HEK293 (cell line): Measurements from ENCODE around the gene CA6.

Source experiments
- CTCF ChIP-seq: fragments of 450-650 bp; formaldehyde crosslinking; IDR thresholded peaks from 2 replicates; pipeline ENCODE4 v1.5.1; 2016; ENCODE audit warnings: missing biosample characterization, missing genetic modification characterization
- ELK4 ChIP-seq: IDR thresholded peaks from 2 replicates; pipeline ENCODE4 v1.6.1; 2011; ENCODE audit warnings: mild to moderate bottlenecking, low read depth, low read length, borderline replicate concordance
- OSR2 ChIP-seq: fragments of 450-650 bp; formaldehyde crosslinking; IDR thresholded peaks from 2 replicates; pipeline ENCODE4 v1.5.1; 2016; ENCODE audit warnings: missing biosample characterization, missing genetic modification characterization
- YY1 ChIP-seq: fragments of 450-650 bp; formaldehyde crosslinking; IDR thresholded peaks from 2 replicates; pipeline ENCODE4 v1.5.1; 2018; ENCODE audit warnings: missing biosample characterization, missing genetic modification characterization
- ZBTB20 ChIP-seq: fragments of 450-650 bp; formaldehyde crosslinking; IDR thresholded peaks from 2 replicates; pipeline ENCODE4 v1.5.1; 2016; ENCODE audit warnings: missing biosample characterization, missing genetic modification characterization
- ZBTB7A ChIP-seq: fragments of 450-650 bp; formaldehyde crosslinking; IDR thresholded peaks from 2 replicates; pipeline ENCODE4 v1.5.1; 2016; ENCODE audit warnings: low read depth, missing biosample characterization, missing genetic modification characterization
- ZNF175 ChIP-seq: fragments of 450-650 bp; formaldehyde crosslinking; IDR thresholded peaks from 2 replicates; pipeline ENCODE4 v1.5.1; 2016; ENCODE audit warnings: missing biosample characterization, missing genetic modification characterization
- ZNF416 ChIP-seq: fragments of 450-650 bp; formaldehyde crosslinking; IDR thresholded peaks from 2 replicates; pipeline ENCODE4 v1.5.1; 2016; ENCODE audit warnings: missing biosample characterization, missing genetic modification characterization
- ZNF48 ChIP-seq: fragments of 450-650 bp; formaldehyde crosslinking; IDR thresholded peaks from 2 replicates; pipeline ENCODE4 v1.5.1; 2016; ENCODE audit warnings: missing biosample characterization, missing genetic modification characterization
- ZNF510 ChIP-seq: fragments of 450-650 bp; formaldehyde crosslinking; IDR thresholded peaks from 2 replicates; pipeline ENCODE4 v1.5.1; 2018; ENCODE audit warnings: mild to moderate bottlenecking, missing genetic modification characterization, missing biosample characterization; ENCODE audit not compliant: insufficient replicate concordance
- ZNF555 ChIP-seq: fragments of 450-650 bp; formaldehyde crosslinking; conservative IDR thresholded peaks from 2 replicates; pipeline ENCODE4 v1.5.1; 2017; ENCODE audit warnings: missing biosample characterization, mild to moderate bottlenecking, missing genetic modification characterization, inconsistent platforms
- TF ChIP-seq, protein P1 (sequence below): fragments of 450-650 bp; formaldehyde crosslinking; IDR thresholded peaks from 2 replicates; pipeline ENCODE4 v1.5.1; 2016; ENCODE audit warnings: missing biosample characterization, missing genetic modification characterization
- TF ChIP-seq, protein P2 (sequence below): fragments of 450-650 bp; formaldehyde crosslinking; IDR thresholded peaks from 2 replicates; pipeline ENCODE4 v1.5.1; 2016; ENCODE audit warnings: missing biosample characterization, missing genetic modification characterization
- TF ChIP-seq, protein P3 (sequence below): fragments of 450-650 bp; formaldehyde crosslinking; IDR thresholded peaks from 2 replicates; pipeline ENCODE4 v1.5.1; 2016; ENCODE audit warnings: missing biosample characterization, missing genetic modification characterization

GRCh38 chr1:8955406-8955805 lies 9.7 kb downstream of the CA6 start:
- TF ChIP-seq CTCF (tag by site-specific recombination) (no peak), ZNF555 (tag by site-specific recombination) (no peak), ZBTB7A (tag by site-specific recombination) (no peak), OSR2 (tag by site-specific recombination) (no peak), ZNF175 (no peak), YY1 (tag by site-specific recombination) (no peak), ZNF48 (tag by site-specific recombination) (no peak), ZNF416 (tag by site-specific recombination) (no peak), ELK4 (no peak), ZBTB20 (tag by site-specific recombination) (no peak), ZNF510 (tag by site-specific recombination) (no peak)
- TF ChIP-seq, protein P1, sequence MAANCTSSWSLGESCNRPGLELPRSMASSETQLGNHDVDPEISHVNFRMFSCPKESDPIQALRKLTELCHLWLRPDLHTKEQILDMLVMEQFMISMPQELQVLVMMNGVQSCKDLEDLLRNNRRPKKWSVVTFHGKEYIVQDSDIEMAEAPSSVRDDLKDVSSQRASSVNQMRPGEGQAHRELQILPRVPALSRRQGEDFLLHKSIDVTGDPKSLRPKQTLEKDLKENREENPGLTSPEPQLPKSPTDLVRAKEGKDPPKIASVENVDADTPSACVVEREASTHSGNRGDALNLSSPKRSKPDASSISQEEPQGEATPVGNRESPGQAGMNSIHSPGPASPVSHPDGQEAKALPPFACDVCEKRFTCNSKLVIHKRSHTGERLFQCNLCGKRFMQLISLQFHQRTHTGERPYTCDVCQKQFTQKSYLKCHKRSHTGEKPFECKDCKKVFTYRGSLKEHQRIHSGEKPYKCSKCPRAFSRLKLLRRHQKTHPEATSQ = no peak
- TF ChIP-seq, protein P2, sequence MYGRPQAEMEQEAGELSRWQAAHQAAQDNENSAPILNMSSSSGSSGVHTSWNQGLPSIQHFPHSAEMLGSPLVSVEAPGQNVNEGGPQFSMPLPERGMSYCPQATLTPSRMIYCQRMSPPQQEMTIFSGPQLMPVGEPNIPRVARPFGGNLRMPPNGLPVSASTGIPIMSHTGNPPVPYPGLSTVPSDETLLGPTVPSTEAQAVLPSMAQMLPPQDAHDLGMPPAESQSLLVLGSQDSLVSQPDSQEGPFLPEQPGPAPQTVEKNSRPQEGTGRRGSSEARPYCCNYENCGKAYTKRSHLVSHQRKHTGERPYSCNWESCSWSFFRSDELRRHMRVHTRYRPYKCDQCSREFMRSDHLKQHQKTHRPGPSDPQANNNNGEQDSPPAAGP (tag by site-specific recombination) = no peak
- TF ChIP-seq, protein P3, sequence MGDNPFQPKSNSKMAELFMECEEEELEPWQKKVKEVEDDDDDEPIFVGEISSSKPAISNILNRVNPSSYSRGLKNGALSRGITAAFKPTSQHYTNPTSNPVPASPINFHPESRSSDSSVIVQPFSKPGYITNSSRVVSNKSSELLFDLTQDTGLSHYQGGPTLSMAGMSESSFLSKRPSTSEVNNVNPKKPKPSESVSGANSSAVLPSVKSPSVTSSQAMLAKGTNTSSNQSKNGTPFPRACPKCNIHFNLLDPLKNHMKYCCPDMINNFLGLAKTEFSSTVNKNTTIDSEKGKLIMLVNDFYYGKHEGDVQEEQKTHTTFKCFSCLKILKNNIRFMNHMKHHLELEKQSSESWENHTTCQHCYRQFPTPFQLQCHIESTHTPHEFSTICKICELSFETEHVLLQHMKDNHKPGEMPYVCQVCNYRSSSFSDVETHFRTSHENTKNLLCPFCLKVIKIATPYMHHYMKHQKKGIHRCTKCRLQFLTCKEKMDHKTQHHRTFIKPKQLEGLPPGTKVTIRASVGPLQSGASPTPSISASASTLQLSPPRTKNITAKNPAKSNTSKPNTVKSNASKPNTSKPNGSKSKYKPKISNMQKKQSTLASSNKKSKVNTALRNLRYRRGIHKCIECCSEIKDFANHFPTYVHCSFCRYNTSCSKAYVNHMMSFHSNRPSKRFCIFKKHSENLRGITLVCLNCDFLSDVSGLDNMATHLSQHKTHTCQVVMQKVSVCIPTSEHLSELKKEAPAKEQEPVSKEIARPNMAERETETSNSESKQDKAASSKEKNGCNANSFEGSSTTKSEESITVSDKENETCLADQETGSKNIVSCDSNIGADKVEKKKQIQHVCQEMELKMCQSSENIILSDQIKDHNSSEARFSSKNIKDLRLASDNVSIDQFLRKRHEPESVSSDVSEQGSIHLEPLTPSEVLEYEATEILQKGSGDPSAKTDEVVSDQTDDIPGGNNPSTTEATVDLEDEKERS (tag by site-specific recombination) = no peak
